KMS-11 (cell line): ENCODE results near the gene CDC14B.
"Not testable (repeated sequence)": the region's sequence is repeated elsewhere in the genome, so short reads cannot be mapped to it uniquely, and the experiment has no call there.

Source experiments
- H2AFZ ChIP-seq: fragments of 200-600 bp; sonication (generic); 2 replicates; pipeline ENCODE4 v1.6.1; 2016; ENCODE audit warnings: antibody characterized with exemption, mixed run types, low read depth
- H3K27ac ChIP-seq: fragments of 200-600 bp; sonication (generic); 2 replicates; pipeline ENCODE4 v1.6.1; 2016; ENCODE audit warnings: mild to moderate bottlenecking, mixed run types
- H3K27me3 ChIP-seq: fragments of 200-600 bp; sonication (generic); 2 replicates; pipeline ENCODE4 v1.6.1; 2017; ENCODE audit warnings: mild to moderate bottlenecking, low read depth, mixed run types, moderate library complexity; ENCODE audit not compliant: insufficient read depth
- H3K36me3 ChIP-seq: fragments of 200-600 bp; sonication (generic); 2 replicates; pipeline ENCODE4 v1.6.1; 2017; ENCODE audit warnings: mild to moderate bottlenecking, mixed run types; ENCODE audit not compliant: insufficient read depth
- H3K4me1 ChIP-seq: fragments of 200-600 bp; sonication (generic); 2 replicates; pipeline ENCODE4 v1.6.1; 2016; ENCODE audit warnings: mild to moderate bottlenecking, low read depth, mixed run types; ENCODE audit not compliant: poor library complexity, severe bottlenecking
- H3K4me2 ChIP-seq: fragments of 200-600 bp; sonication (generic); 2 replicates; pipeline ENCODE4 v1.7.0; 2016; ENCODE audit warnings: mild to moderate bottlenecking, mixed run types
- H3K4me3 ChIP-seq: fragments of 200-600 bp; sonication (generic); IDR thresholded peaks from 2 replicates; pipeline ENCODE4 v1.6.1; 2017; ENCODE audit warnings: low read depth, low read length, mixed read lengths; ENCODE audit not compliant: insufficient read depth
- H3K79me2 ChIP-seq: fragments of 200-600 bp; sonication (generic); 2 replicates; pipeline ENCODE4 v1.6.1; 2016; ENCODE audit warnings: low read depth, mixed run types; ENCODE audit not compliant: insufficient read depth
- H3K9ac ChIP-seq: fragments of 200-600 bp; sonication (generic); 2 replicates; pipeline ENCODE4 v1.6.1; 2016; ENCODE audit warnings: mild to moderate bottlenecking, mixed run types
- H4K20me1 ChIP-seq: fragments of 200-600 bp; sonication (generic); 2 replicates; pipeline ENCODE4 v1.6.1; 2016; ENCODE audit warnings: mild to moderate bottlenecking, mixed run types; ENCODE audit not compliant: insufficient read depth
- CTCF ChIP-seq: fragments of 200-600 bp; sonication (generic); conservative IDR thresholded peaks from 2 replicates; pipeline ENCODE4 v1.6.1; 2017; ENCODE audit warnings: low read depth, mild to moderate bottlenecking, antibody characterized with exemption, low read length, moderate library complexity, mixed read lengths

The CDC14B gene

GRCh38 chr9:96596601-96597111 is 23.0 kb downstream of the CDC14B start:
- no peak overlapping the region for H2AFZ ChIP-seq
- no peak overlapping the region for H3K4me2 ChIP-seq
- H3K79me2 ChIP-seq, result no peaks in the 10 kb centered on the region
- no peak overlapping the region for H3K27ac ChIP-seq
- H3K4me3 ChIP-seq, result no peak overlapping the region
- no peak for TF ChIP-seq CTCF
- no peaks in the 10 kb centered on the region for H3K27me3 ChIP-seq
- no peaks in the 10 kb centered on the region for H3K36me3 ChIP-seq
- no peaks in the 10 kb centered on the region for H3K4me1 ChIP-seq
- H3K9ac ChIP-seq, result no peak overlapping the region
- no peaks in the 10 kb centered on the region for H4K20me1 ChIP-seq

- H3K4me2 ChIP-seq, result no peak overlapping the region
- H3K4me3 ChIP-seq, result no peak overlapping the region
- H3K27me3 ChIP-seq, result no peaks in the 10 kb centered on the region
- TF ChIP-seq CTCF, result no peak
- no peaks in the 10 kb centered on the region for H4K20me1 ChIP-seq
- H3K36me3 ChIP-seq, result no peaks in the 10 kb centered on the region
- H3K9ac ChIP-seq, result no peak overlapping the region
- no peaks in the 10 kb centered on the region for H3K4me1 ChIP-seq
- no peak overlapping the region for H2AFZ ChIP-seq
- H3K79me2 ChIP-seq, result no peaks in the 10 kb centered on the region
- H3K27ac ChIP-seq, result no peak overlapping the region
Observed at GRCh38 chr9:96587338-96588315, 32.0 kb downstream of the CDC14B start.

GRCh38 chr9:96585426-96585825 is 34.2 kb downstream of the CDC14B start:
- Histone ChIP-seq H3K27me3 (no peaks in the 10 kb centered on the region), H3K4me2 (no peak overlapping the region), H3K27ac (no peak overlapping the region), H3K79me2 (no peaks in the 10 kb centered on the region), H3K4me1 (no peaks in the 10 kb centered on the region), H3K4me3 (no peak overlapping the region), H4K20me1 (no peaks in the 10 kb centered on the region), H3K36me3 (no peaks in the 10 kb centered on the region), H2AFZ (no peak overlapping the region), H3K9ac (no peak overlapping the region)
- no peak for TF ChIP-seq CTCF

GRCh38 chr9:96582199-96582598 is 37.4 kb downstream of the CDC14B start:
- H3K27me3 ChIP-seq, H3K27ac ChIP-seq, H2AFZ ChIP-seq, H3K4me1 ChIP-seq, H3K36me3 ChIP-seq, H3K79me2 ChIP-seq, H3K9ac ChIP-seq, H4K20me1 ChIP-seq, H3K4me2 ChIP-seq, H3K4me3 ChIP-seq: not testable (repeated sequence)

- Histone ChIP-seq H3K36me3 (no peaks in the 10 kb centered on the region), H3K4me2 (no peak overlapping the region), H3K27ac (no peak overlapping the region), H3K4me1 (no peaks in the 10 kb centered on the region), H3K27me3 (no peaks in the 10 kb centered on the region), H3K79me2 (no peaks in the 10 kb centered on the region), H3K9ac (no peak overlapping the region), H3K4me3 (no peak overlapping the region), H4K20me1 (no peaks in the 10 kb centered on the region), H2AFZ (no peak overlapping the region)
- no peak for TF ChIP-seq CTCF
Observed at GRCh38 chr9:96581786-96582185, 37.9 kb downstream of the CDC14B start.
